ENCODE measurements around the gene AP3M1. TPM values are rescaled to one million over a fixed set of nuclear protein-coding genes. Genes with fewer than 3 reads are reported as not detected.

The AP3M1 gene
- total RNA-seq, 3 donors from 2014 or later: 49.8 to 56.7 (median 52.5) TPM

Other genes starting within 250 kb of the AP3M1 start
- 1 to 10 TPM in 1 of 3 donors, under 1 TPM in 2; 0.82 to 1.1 (median 0.84) TPM for gene PLAU, start 239.7 kb downstream of the AP3M1 start, total RNA-seq
- 10 to 100 TPM; 12.4 to 16.3 (median 14.7) TPM for gene VCL, start 152.7 kb downstream of the AP3M1 start, total RNA-seq
- 10 to 100 TPM; 49.7 to 56.8 (median 56.2) TPM for gene ADK, start 393 bp upstream of the AP3M1 start, total RNA-seq